K562 (cell line): Measurements from ENCODE around the gene USP48. TPM values are rescaled to one million over a fixed set of nuclear protein-coding genes. Genes with fewer than 3 reads are reported as not detected.

ENCODE experiments used
- CEBPZ ChIP-seq: fragments of 150-350 bp; IDR thresholded peaks from 2 replicates; pipeline ENCODE4 v1.6.1; 2014; ENCODE audit warnings: low read depth, mild to moderate bottlenecking, low read length, borderline replicate concordance
- CTCF ChIP-seq, 3 experiments: IDR thresholded peaks in 2 of 3; conservative IDR thresholded peaks in 1 of 3; 2 replicates each; pipeline ENCODE4 v1.5.1; 2011 to 2012; ENCODE audit warnings: low read length in 3 of 3, mild to moderate bottlenecking in 3 of 3, control low read depth in 2 of 3, improper control_type of control experiment in 1 of 3, inconsistent platforms in 1 of 3, low read depth in 1 of 3, mixed read lengths in 1 of 3, moderate library complexity in 1 of 3; ENCODE audit not compliant: insufficient read depth in 2 of 3
- GTF2B ChIP-seq: IDR thresholded peaks from 2 replicates; pipeline ENCODE4 v1.6.1; 2011; ENCODE audit not compliant: insufficient read length; ENCODE audit errors: extremely low read depth
- MAZ ChIP-seq, 2 experiments: fragments of 450-650 bp in 1 of 2; sonication (generic) in 1 of 2; formaldehyde crosslinking; IDR thresholded peaks in 1 of 2; conservative IDR thresholded peaks in 1 of 2; 2 replicates each; pipeline versions ENCODE4 v1.4.0 to v1.5.0; 2020; ENCODE audit warnings: mild to moderate bottlenecking in 1 of 2, missing genetic modification reagents in 1 of 2
- POLR2B ChIP-seq: fragments of 450-650 bp; IDR thresholded peaks from 2 replicates; pipeline ENCODE4 v1.6.1; 2018; ENCODE audit warnings: low read depth; ENCODE audit not compliant: partially characterized antibody
- TAF9B ChIP-seq: fragments of 450-650 bp; IDR thresholded peaks from 2 replicates; pipeline ENCODE4 v1.6.1; 2018; ENCODE audit warnings: mild to moderate bottlenecking; ENCODE audit not compliant: partially characterized antibody
- TBL1XR1 ChIP-seq, 2 experiments: IDR thresholded peaks; 2 replicates each; pipeline ENCODE4 v1.6.1; 2012; ENCODE audit warnings: improper control_type of control experiment in 2 of 2, low read length in 2 of 2, mild to moderate bottlenecking in 1 of 2
- ZNF274 ChIP-seq: IDR thresholded peaks from 2 replicates; pipeline ENCODE4 v1.6.1; 2011; ENCODE audit warnings: low read depth, mild to moderate bottlenecking, low read length, moderate library complexity, borderline replicate concordance
- polyA plus RNA-seq, 8 experiments: library from polyadenylated mRNA; depleted of rRNA in 4 of 8; stranded (reverse) in 5 of 8; unstranded in 3 of 8; fragments of >200 nt; fragmentation: Nextera tagmentation in 2 of 8; fragmentation: Illumina TruSeq in 1 of 8; extraction: Ambion mirVana in 2 of 8; extraction: Trizol in 1 of 8; gene quantifications; 2 replicates each; pipeline versions ENCODE4 v1.2.1 to v1.2.3, GENCODE V29; 2011 to 2014; ENCODE audit warnings: inconsistent platforms in 1 of 8, missing spikeins in 1 of 8
- total RNA-seq, 7 experiments: library from RNA; depleted of rRNA in 6 of 7; stranded (reverse); fragments of >200 nt in 6 of 7; fragmentation: Illumina TruSeq in 2 of 7; extraction: Trizol in 2 of 7; gene quantifications; 2 replicates each; pipeline versions ENCODE4 v1.2.1 to v1.2.3, GENCODE V29; 2011 to 2021; ENCODE audit warnings: low replicate concordance in 1 of 7

USP48 gene
- total and polyA plus RNA-seq, 9 of the 15 experiments (the other 6 are each of a cell fraction or from before 2014, with no cell fraction given) = 23.3 to 123 (median 106) TPM

- peak; percentile 53 to 65 (median 58) for TF ChIP-seq CTCF (IDR thresholded peaks at IDR 0.05 in 2 of 3, conservative IDR thresholded peaks at IDR 0.05 in 1 of 3; ENCODE audit: insufficient read depth in 2 of 3, low read depth in 1 of 3, low read length in 3 of 3)
- no peak for TF ChIP-seq ZNF274
- TF ChIP-seq TAF9B = no peak
- TF ChIP-seq GTF2B = no peak
- TF ChIP-seq CEBPZ = no peak
- TF ChIP-seq TBL1XR1 (IDR thresholded peaks at IDR 0.05; ENCODE audit: low read length in 2 of 2) = no peak
- no peak for TF ChIP-seq POLR2B
- TF ChIP-seq MAZ (CRISPR knock-in tag; conservative IDR thresholded peaks at IDR 0.05 in 1 of 2, IDR thresholded peaks at IDR 0.05 in 1 of 2) = 0 out of 4 replicates have a peak, but pooled peaks of 1 of the 2 experiments have one; percentile 63
These were observed 127.2 kb downstream of the USP48 start (continued) for GRCh38 chr1:21655748-21656147.
